ENCODE data around the gene PRKG1.
A peak's percentile ranks its signal among the peaks of the same experiment; 100 is the strongest.

PRKG1 gene

GRCh38 chr10:51523440-51523839 is 449.2 kb downstream of the PRKG1 start:
- Histone ChIP-seq H3K4me1 (ENCODE audit: control insufficient read depth in 5 of 5, insufficient read depth in 5 of 5, low read length in 5 of 5) (peaks cover 0 to 6% (median 0%) of the 10 kb centered on the region in 5 donors), H3K4me3 (ENCODE audit: low read depth in 1 of 5, low read length in 5 of 5) (no peak overlapping the region), H3K27ac (ENCODE audit: low read depth, low read length) (no peak overlapping the region)

GRCh38 chr10:51524041-51524440 is 449.8 kb downstream of the PRKG1 start:
- H3K36me3 ChIP-seq (ENCODE audit: control insufficient read depth in 5 of 5, insufficient read depth in 5 of 5, low read length in 5 of 5), result no peaks in the 10 kb centered on the region

More at GRCh38 chr10:51523440-51523839, 449.2 kb downstream of the PRKG1 start:
- H3K9me3 ChIP-seq (ENCODE audit: control insufficient read depth in 5 of 5, low read length in 5 of 5), result no peaks in the 10 kb centered on the region
- no peak overlapping the region for H3K9ac ChIP-seq (ENCODE audit: low read length in 5 of 5)
- no peaks in the 10 kb centered on the region for H3K27me3 ChIP-seq (ENCODE audit: control insufficient read depth in 5 of 5, insufficient read depth in 4 of 5, low read length in 5 of 5)
- no peaks in the 10 kb centered on the region for H3K36me3 ChIP-seq (ENCODE audit: control insufficient read depth in 5 of 5, insufficient read depth in 5 of 5, low read length in 5 of 5)

GRCh38 chr10:51527522-51528219 is 453.4 kb downstream of the PRKG1 start:
- Histone ChIP-seq H3K9me3 (ENCODE audit: control insufficient read depth in 5 of 5, low read length in 5 of 5) (no peaks in the 10 kb centered on the region), H3K4me1 (ENCODE audit: control insufficient read depth in 5 of 5, insufficient read depth in 5 of 5, low read length in 5 of 5) (peaks cover 0 to 21% (median 3%) of the 10 kb centered on the region in 5 donors), H3K27ac (ENCODE audit: low read depth, low read length) (no peak overlapping the region), H3K36me3 (ENCODE audit: control insufficient read depth in 5 of 5, insufficient read depth in 5 of 5, low read length in 5 of 5) (no peaks in the 10 kb centered on the region), H3K9ac (ENCODE audit: low read length in 5 of 5) (no peak overlapping the region), H3K4me3 (ENCODE audit: low read depth in 1 of 5, low read length in 5 of 5) (peak overlapping the region in 1 of 5 donors; percentile 27), H3K27me3 (ENCODE audit: control insufficient read depth in 5 of 5, insufficient read depth in 4 of 5, low read length in 5 of 5) (no peaks in the 10 kb centered on the region)

More at GRCh38 chr10:51524041-51524440, 449.8 kb downstream of the PRKG1 start:
- H3K27ac ChIP-seq (ENCODE audit: low read depth, low read length), result no peak overlapping the region
- H3K9me3 ChIP-seq (ENCODE audit: control insufficient read depth in 5 of 5, low read length in 5 of 5), result no peaks in the 10 kb centered on the region
- H3K4me1 ChIP-seq (ENCODE audit: control insufficient read depth in 5 of 5, insufficient read depth in 5 of 5, low read length in 5 of 5), result peaks cover 0 to 11% (median 0%) of the 10 kb centered on the region in 5 donors
- no peak overlapping the region for H3K4me3 ChIP-seq (ENCODE audit: low read depth in 1 of 5, low read length in 5 of 5)
- no peaks in the 10 kb centered on the region for H3K27me3 ChIP-seq (ENCODE audit: control insufficient read depth in 5 of 5, insufficient read depth in 4 of 5, low read length in 5 of 5)
- H3K9ac ChIP-seq (ENCODE audit: low read length in 5 of 5), result no peak overlapping the region

GRCh38 chr10:51528527-51528926 is 454.2 kb downstream of the PRKG1 start:
- H3K27me3 ChIP-seq (ENCODE audit: control insufficient read depth in 5 of 5, insufficient read depth in 4 of 5, low read length in 5 of 5), result no peaks in the 10 kb centered on the region
- H3K9me3 ChIP-seq (ENCODE audit: control insufficient read depth in 5 of 5, low read length in 5 of 5), result no peaks in the 10 kb centered on the region
- H3K9ac ChIP-seq (ENCODE audit: low read length in 5 of 5), result no peak overlapping the region
- no peak overlapping the region for H3K27ac ChIP-seq (ENCODE audit: low read depth, low read length)
- H3K4me1 ChIP-seq (ENCODE audit: control insufficient read depth in 5 of 5, insufficient read depth in 5 of 5, low read length in 5 of 5), result peaks cover 0 to 21% (median 3%) of the 10 kb centered on the region in 5 donors
- H3K36me3 ChIP-seq (ENCODE audit: control insufficient read depth in 5 of 5, insufficient read depth in 5 of 5, low read length in 5 of 5), result no peaks in the 10 kb centered on the region
- no peak overlapping the region for H3K4me3 ChIP-seq (ENCODE audit: low read depth in 1 of 5, low read length in 5 of 5)

DNA sequence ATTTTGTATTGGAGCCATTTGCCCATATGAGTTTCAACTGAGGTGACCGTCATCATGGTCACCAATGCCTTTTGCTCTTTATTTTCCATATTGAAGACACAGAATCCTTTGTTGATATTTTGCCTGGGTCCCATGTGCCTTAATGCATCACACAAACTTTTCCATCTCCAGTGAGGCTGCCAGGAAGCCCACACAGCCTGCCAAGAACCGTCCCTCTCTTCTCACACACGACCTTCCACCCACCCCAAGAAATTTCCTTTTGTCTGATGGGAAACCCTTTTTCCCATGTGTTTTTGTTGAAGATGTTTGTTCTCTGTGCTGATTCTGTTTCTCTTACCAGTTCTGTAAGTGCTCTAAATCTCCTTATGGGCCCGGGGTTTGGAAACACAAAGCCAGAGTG is 456.3 kb downstream of the PRKG1 start:
- Histone ChIP-seq H3K4me3 (ENCODE audit: low read depth in 1 of 5, low read length in 5 of 5) (no peak overlapping the region), H3K27ac (ENCODE audit: low read depth, low read length) (no peak overlapping the region), H3K9ac (ENCODE audit: low read length in 5 of 5) (no peak overlapping the region), H3K36me3 (ENCODE audit: control insufficient read depth in 5 of 5, insufficient read depth in 5 of 5, low read length in 5 of 5) (no peaks in the 10 kb centered on the region), H3K4me1 (ENCODE audit: control insufficient read depth in 5 of 5, insufficient read depth in 5 of 5, low read length in 5 of 5) (peaks cover 0 to 21% (median 3%) of the 10 kb centered on the region in 5 donors), H3K9me3 (ENCODE audit: control insufficient read depth in 5 of 5, low read length in 5 of 5) (no peaks in the 10 kb centered on the region), H3K27me3 (ENCODE audit: control insufficient read depth in 5 of 5, insufficient read depth in 4 of 5, low read length in 5 of 5) (no peaks in the 10 kb centered on the region)

- H3K4me1 ChIP-seq (ENCODE audit: control insufficient read depth in 5 of 5, insufficient read depth in 5 of 5, low read length in 5 of 5), result peaks cover 0 to 21% (median 3%) of the 10 kb centered on the region in 5 donors
Measured at GRCh38 chr10:51532044-51532443, 457.8 kb downstream of the PRKG1 start.

DNA sequence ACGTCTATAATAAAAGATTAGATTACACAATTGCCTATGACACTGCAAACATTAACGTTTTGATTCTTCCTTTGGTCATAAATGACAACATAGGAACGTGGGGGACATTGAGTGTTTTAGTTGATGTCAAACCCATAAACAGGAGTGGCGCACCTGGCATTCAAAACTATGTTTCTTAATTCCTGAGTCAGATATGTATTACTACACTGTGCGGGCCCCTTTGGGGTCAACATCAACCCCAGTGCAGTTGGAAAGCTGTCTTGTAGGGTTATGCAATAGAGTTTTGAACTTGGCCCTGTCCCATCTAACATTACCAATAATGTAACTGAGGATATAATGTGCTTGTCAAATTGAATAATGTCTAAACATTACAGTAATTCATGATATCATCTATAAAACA is 468.6 kb downstream of the PRKG1 start:
- no peak overlapping the region for H3K9ac ChIP-seq (ENCODE audit: low read length in 5 of 5)
- H3K4me3 ChIP-seq (ENCODE audit: low read depth in 1 of 5, low read length in 5 of 5), result no peak overlapping the region
- no peaks in the 10 kb centered on the region for H3K9me3 ChIP-seq (ENCODE audit: control insufficient read depth in 5 of 5, low read length in 5 of 5)
- no peak overlapping the region for H3K27ac ChIP-seq (ENCODE audit: low read depth, low read length)
- H3K27me3 ChIP-seq (ENCODE audit: control insufficient read depth in 5 of 5, insufficient read depth in 4 of 5, low read length in 5 of 5), result no peaks in the 10 kb centered on the region
- H3K4me1 ChIP-seq (ENCODE audit: control insufficient read depth in 5 of 5, insufficient read depth in 5 of 5, low read length in 5 of 5), result no peaks in the 10 kb centered on the region
- H3K36me3 ChIP-seq (ENCODE audit: control insufficient read depth in 5 of 5, insufficient read depth in 5 of 5, low read length in 5 of 5), result no peaks in the 10 kb centered on the region

More at GRCh38 chr10:51532044-51532443, 457.8 kb downstream of the PRKG1 start:
- Histone ChIP-seq H3K9me3 (ENCODE audit: control insufficient read depth in 5 of 5, low read length in 5 of 5) (no peaks in the 10 kb centered on the region), H3K36me3 (ENCODE audit: control insufficient read depth in 5 of 5, insufficient read depth in 5 of 5, low read length in 5 of 5) (no peaks in the 10 kb centered on the region), H3K4me3 (ENCODE audit: low read depth in 1 of 5, low read length in 5 of 5) (no peak overlapping the region), H3K27me3 (ENCODE audit: control insufficient read depth in 5 of 5, insufficient read depth in 4 of 5, low read length in 5 of 5) (no peaks in the 10 kb centered on the region), H3K9ac (ENCODE audit: low read length in 5 of 5) (no peak overlapping the region), H3K27ac (ENCODE audit: low read depth, low read length) (no peak overlapping the region)

- H3K27ac ChIP-seq (ENCODE audit: low read depth, low read length), result no peak overlapping the region
- H3K4me1 ChIP-seq (ENCODE audit: control insufficient read depth in 5 of 5, insufficient read depth in 5 of 5, low read length in 5 of 5), result no peaks in the 10 kb centered on the region
- no peaks in the 10 kb centered on the region for H3K9me3 ChIP-seq (ENCODE audit: control insufficient read depth in 5 of 5, low read length in 5 of 5)
- H3K4me3 ChIP-seq (ENCODE audit: low read depth in 1 of 5, low read length in 5 of 5), result no peak overlapping the region
- no peaks in the 10 kb centered on the region for H3K27me3 ChIP-seq (ENCODE audit: control insufficient read depth in 5 of 5, insufficient read depth in 4 of 5, low read length in 5 of 5)
- no peaks in the 10 kb centered on the region for H3K36me3 ChIP-seq (ENCODE audit: control insufficient read depth in 5 of 5, insufficient read depth in 5 of 5, low read length in 5 of 5)
- H3K9ac ChIP-seq (ENCODE audit: low read length in 5 of 5), result no peak overlapping the region
Measured at GRCh38 chr10:51544933-51545332, 470.6 kb downstream of the PRKG1 start.

DNA sequence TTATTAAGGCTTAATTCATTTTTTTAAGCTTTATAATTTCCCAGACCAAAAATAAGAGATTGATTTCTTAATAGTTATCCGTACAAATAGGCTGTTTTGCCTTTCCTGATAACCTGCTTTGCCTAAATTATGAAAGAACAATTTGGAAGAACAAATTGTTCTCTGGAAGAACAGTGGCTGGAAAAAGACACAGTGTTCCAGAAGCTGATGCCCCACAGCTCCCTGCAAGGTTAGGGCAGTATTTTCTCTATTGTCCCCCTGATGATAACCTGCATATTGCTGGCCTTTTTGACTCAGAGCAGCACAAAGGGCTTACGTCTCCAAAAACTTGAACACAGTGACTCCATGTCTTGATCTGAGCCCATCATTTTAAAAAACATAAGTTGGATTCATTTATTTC is 473.7 kb downstream of the PRKG1 start:
- Histone ChIP-seq H3K4me3 (ENCODE audit: low read depth in 1 of 5, low read length in 5 of 5) (no peak overlapping the region), H3K27me3 (ENCODE audit: control insufficient read depth in 5 of 5, insufficient read depth in 4 of 5, low read length in 5 of 5) (no peaks in the 10 kb centered on the region), H3K9ac (ENCODE audit: low read length in 5 of 5) (no peak overlapping the region), H3K9me3 (ENCODE audit: control insufficient read depth in 5 of 5, low read length in 5 of 5) (no peaks in the 10 kb centered on the region), H3K27ac (ENCODE audit: low read depth, low read length) (no peak overlapping the region), H3K4me1 (ENCODE audit: control insufficient read depth in 5 of 5, insufficient read depth in 5 of 5, low read length in 5 of 5) (no peaks in the 10 kb centered on the region), H3K36me3 (ENCODE audit: control insufficient read depth in 5 of 5, insufficient read depth in 5 of 5, low read length in 5 of 5) (no peaks in the 10 kb centered on the region)

- Histone ChIP-seq H3K4me1 (ENCODE audit: control insufficient read depth in 5 of 5, insufficient read depth in 5 of 5, low read length in 5 of 5) (no peaks in the 10 kb centered on the region), H3K9me3 (ENCODE audit: control insufficient read depth in 5 of 5, low read length in 5 of 5) (no peaks in the 10 kb centered on the region), H3K4me3 (ENCODE audit: low read depth in 1 of 5, low read length in 5 of 5) (no peak overlapping the region), H3K36me3 (ENCODE audit: control insufficient read depth in 5 of 5, insufficient read depth in 5 of 5, low read length in 5 of 5) (no peaks in the 10 kb centered on the region), H3K27ac (ENCODE audit: low read depth, low read length) (no peak overlapping the region), H3K9ac (ENCODE audit: low read length in 5 of 5) (no peak overlapping the region), H3K27me3 (ENCODE audit: control insufficient read depth in 5 of 5, insufficient read depth in 4 of 5, low read length in 5 of 5) (no peaks in the 10 kb centered on the region)
Measured at GRCh38 chr10:51552879-51553278, 478.6 kb downstream of the PRKG1 start.

Measured in subcutaneous abdominal adipose tissue (tissue), 5 donors.